GM19240 (cell line): ENCODE data around the gene KLF7.

Source experiments
- DNase-seq: peaks from one replicate; pipeline ENCODE4 v3.0.0; 2011; ENCODE audit warnings: low spot score; ENCODE audit not compliant: insufficient read length

The KLF7 gene

DNA sequence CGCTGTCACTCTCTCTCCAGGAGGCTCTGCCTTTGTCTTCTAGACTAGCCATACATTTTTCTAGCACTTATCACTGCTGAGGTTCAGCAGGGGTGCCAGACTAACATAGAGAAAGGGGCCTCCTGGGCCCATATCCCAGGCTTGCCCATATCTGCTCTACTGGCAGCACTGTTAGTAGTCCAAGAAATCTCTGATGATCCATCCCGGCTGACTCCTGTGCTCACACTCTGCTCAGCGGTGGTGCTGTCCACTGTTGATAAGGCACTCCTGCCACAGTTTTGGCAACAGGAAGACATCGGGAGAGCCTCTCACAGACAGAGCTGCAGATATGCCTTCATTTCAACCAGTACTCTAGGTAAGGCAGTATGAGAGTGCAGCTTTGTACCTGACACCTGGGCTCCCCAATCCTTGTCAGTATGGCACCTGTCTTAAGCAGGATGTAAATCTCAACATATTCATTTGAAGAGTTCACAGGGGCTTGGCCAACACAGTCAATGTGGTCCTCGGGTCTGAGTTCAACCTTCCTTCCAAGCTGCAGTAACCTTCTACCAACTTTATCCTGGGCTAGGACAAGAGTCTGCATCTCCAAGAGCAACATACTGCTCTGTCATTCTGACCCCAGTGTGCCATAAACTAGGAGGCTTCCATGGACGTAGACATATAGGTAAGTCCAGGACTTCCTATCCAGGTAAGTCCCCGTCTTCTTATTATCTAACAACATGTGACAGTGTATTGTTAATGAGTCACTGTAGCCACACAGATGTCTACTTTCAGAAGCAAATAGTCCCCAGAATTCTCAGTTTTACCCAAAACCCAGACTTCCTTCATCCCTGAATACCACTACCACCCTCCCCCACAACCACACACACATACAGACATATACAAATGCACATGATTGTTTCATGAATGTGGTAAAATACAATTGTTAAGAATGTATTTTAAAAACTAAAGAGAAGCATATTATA is 16.2 kb downstream of the KLF7 start:
- DNase-seq: no peak

DNA sequence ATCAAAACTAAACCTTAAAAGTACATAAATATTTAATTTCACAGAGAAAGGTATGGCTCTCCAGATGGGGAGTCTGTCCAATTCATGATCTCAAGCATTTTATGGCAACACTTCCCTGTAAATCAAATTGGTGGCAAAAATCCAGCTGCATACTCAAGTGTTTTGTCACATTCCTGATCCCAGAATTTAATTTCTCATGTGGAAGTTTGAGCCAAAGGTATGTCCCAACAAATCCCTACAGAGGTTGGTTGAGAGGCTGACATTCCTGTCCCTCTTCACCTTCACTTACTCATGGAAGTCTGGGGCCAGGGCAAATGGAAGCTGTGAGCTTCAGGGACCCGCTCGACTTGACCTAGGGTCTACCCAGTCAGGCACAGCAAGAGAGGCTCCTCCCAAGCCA is 17.7 kb downstream of the KLF7 start:
- DNase-seq: no peak

DNA sequence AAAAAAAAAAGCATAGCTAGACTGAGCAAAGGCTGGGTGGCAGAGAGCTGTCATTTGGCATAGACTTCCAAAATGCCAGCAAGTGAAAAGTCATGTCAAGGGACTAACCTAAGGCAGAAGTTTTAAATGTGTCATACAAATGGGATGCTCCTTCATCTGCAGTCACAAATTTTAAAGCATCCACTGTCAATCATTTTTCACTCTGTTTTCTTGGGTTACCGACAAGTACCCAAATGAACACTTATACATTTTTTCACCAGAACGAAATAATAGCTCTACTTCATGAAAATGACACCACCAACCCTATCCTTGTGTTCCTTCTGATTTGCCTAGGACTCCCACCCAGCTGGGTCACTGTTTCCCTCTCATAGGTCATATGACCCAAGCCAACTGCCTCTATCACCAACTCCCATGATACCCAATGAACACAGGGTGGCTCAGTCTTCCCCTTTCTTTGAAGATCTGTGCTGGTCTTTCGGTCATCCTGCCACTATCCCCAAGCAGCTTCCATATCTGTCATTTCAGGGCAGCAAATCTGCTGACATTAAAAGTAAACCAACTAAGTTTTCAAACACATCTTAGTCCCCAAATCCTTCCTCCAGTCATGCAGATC is 21.5 kb downstream of the KLF7 start:
- DNase-seq: no peak

DNA sequence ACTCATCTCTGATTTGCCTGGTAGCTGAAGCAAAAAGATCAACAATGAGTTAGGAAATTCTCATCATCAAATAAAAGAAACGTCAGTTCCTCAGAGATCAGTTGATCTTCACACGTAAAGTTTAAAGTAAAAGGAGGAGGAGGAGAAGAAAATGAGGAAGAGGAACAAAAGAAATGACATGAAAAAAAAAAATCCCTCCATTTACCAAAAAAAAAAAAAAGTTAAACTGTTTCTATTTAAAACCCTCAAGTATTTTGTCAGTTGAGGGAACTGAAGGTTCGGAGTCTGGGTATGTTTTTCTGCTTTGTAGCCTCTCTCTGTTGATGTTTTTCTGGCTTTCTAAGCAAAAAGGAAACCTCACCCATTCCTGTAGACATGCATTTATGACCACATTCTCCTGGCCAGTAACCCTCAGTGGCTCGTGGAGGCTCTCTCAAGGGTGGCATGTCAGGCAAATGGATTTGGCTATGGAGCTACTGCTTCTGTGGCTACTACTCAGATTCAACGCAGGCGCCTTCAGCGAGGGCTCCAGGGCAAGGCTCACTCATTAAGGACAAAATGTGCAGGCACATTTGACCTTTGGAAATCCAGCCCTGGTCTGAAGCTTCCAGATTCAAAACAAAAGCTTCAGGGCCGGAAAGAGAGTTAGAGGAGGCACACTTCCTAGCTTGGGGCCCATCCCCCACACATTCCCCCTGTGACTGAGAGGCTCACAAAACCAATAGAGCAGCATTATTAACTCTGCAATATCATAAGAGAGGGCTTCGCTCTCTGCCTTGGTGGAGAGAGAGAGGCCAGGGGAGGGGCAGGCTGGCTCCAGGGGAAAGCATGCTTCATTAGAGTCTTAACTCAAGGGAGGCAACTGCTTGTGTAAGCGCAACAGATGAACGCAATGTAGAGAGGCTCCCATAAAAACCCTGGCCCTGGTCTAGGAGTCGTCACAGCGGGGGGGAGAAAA is 22.3 kb downstream of the KLF7 start:
- no peak for DNase-seq

DNA sequence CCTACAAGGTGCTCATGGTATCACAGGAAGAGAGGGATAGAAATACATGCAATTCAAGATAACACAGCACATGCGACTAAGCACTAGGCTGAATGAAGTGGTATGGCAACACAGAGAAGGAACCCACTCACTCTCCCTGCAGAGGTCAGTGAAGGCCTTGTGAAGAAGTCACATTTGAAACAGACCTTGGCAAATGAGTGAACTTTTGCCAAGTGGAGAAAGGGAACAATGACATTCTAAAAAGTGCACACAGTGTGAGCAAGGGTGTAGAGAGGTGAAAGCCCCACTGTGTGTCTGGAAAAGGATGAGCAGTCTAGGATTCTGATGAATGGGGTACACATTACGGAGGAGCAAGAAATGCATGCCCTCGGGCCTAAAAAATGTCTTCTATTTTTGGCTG is 23.3 kb downstream of the KLF7 start:
- no peak for DNase-seq

DNA sequence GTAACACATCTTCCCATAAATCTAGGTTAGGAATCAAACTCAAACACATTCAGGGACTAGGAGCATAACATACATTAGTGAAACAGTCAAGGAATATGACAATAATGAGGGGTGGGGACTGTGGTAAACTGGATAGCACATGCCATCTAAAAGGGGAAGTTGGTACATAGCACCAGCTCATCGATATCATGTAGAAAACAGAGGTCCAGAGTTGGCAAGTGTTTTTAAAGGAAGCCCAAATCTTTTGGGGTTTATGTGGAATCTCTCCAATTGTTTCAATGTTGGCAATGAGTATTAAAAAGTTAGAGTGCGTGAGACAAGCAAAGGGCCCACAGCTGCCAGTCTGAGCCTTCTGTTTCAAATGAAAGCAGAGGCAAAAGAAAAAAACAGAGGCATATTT is 24.4 kb downstream of the KLF7 start:
- DNase-seq: no peak

DNA sequence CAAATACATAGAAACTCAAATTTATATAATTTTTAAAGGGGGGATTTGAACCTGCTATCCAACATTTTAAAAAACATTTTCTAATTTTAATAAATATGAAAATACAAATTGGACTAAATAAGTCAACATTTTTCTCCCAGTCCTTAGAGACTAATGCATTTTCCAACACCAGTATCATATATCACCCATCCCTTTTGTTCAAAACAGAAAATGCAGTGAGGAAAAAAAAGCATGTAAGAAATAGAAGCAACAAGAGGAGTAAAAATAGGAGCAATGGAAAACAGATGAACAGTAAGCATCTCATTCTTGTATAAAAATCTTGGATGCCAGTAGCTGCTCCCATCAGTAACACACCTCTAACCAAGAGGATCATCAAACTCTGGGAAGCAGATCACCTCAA is 25.5 kb downstream of the KLF7 start:
- no peak for DNase-seq

DNA sequence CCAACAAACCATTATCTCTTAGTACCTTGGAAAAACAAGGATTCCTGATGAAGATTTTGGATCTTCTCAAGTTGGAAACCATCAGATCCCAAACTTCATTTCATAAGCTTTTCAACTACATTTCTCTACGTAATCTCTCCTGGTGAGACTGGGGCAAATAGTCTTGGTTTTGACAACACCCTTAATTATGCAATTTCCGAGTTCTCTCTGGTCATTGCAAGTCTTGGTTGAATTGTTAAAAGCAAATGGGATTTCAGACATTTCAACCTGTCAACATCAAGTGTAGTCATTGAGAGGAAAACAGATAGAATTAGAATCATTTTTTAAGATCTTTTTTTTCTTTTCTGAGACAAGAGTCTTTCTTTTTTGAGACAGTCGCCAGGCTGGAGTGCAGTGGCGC is 26.2 kb downstream of the KLF7 start:
- DNase-seq: no peak

DNA sequence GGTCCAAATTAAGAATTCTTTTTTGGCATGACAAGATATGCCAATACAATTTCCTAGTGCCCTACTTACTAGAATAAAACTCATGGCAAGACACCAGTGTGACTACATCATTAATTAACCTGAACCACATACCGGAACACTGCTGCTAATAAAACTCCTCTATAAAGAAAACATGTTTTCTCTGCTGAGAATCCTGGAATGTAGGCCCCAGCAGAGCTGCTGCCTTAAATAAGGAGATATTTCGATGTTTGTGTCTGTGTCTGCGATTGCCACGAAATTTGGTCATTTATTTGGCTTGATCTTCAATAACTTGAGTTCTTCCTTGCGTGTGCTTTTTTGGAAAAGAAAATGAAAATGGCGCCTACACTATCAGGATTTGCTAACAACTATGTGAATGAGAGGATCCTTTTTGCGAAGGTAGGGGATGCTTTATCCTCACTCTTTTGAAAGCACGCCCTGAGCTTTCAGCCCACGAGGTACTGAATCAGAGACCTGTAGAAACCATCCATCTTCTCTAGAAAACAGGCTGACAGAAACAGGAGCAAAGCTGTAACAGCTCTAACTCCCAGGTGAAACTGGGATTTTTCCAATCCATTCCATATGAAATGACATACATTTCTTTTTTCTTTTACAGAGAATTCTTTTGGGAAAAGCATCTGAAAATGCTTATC is 27.0 kb downstream of the KLF7 start:
- no peak for DNase-seq

DNA sequence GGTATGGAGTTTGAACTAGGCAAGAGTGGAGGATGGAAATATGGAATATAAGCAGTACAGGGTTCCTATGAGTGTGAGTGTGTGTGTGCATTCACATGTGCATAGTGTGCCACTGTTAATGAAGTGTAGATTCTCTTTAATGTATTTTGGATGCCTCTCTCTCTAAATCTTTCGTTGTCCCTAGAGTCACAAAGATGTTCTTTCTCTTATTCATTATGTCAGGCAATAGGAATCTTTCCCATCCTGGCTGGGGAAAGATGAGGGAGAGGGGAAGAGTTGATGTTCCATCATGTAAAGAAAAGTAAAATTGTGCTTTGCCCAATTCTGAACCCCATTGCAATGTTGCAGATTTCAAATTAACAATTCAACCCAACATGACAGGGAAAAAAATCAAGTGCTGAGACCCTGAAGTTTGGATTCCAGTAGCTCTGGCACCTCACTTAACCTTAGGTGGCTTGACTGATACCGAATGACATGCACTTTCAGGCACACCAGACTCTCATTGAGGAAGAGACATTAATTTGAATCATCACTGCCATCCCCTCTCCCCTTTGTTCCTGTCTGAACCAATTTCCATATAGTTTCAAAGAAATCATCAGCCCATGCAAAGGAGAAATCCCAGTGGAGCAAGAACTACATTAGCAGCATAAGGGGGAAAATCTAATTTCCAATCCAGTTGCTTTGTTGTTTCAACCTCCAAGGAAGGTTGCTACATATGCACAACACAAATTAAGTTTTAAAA is 28.0 kb downstream of the KLF7 start:
- no peak for DNase-seq

DNA sequence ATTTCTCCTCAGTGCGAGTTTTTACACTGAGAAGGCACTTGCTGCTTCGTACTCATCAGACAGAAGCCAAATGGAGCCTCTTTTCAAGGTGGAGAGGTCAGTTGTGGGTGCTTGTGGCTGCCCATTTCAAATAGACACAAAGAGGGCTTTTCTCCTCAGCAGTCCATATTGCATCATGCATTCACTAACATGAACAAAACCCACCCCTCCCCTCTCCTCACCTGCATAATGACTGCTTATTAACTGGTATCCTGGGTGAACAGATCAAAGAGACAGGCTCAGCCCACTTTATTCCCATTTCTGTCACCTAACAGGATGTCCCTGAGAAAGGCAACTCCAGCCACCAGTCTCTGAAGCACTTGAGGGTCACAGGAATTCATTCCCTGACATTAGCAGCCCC is 28.9 kb downstream of the KLF7 start:
- DNase-seq: no peak

DNA sequence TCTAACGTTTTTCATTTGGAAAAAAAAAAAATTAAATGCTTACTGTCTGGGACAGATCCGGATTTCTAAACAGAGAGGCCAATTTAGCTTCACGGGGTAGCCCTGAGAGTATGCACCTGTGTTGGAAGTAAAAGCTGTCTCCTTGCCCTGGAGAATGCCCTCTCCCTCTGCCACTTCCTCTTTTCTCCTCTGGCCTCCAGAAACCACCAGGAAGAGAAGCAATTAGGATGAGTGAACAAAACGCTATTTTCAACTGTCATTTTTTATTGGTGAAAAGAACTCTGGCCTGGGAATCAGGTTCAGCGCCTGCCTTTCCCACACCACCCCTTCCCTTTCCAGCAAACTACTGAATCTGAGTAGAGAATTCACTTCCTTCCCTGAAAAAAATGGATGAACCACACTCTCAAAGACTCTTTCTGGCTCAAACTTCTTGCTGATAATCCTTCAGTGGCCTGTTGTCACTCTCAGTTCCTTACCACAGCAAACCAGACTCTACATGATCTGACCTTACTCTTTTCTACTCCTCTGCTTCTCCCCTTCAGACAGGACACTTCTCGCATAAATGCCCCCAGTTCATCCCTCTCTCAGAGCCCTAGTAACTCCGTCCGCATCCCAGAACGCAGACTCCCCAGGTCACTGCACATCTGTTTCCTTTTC is 29.8 kb downstream of the KLF7 start:
- DNase-seq: no peak

DNA sequence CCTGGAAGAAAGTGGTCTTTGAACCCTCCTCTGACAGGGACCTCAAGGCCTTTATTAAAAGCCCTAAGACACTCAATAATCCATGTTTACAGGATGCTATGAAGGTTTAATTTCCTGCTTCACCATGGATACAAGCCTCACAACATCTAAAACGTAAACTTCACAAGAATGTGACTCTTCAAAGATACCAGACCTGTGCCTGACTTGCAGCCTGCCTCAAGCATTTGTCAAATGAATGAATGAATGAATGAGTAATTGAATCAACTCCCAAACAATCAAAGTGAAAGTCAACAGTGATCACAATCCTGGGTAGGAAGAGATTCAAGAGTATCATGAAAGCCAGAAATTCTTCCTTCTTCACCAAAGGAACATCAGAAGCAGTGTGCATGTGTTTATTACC is 30.4 kb downstream of the KLF7 start:
- no peak for DNase-seq

DNA sequence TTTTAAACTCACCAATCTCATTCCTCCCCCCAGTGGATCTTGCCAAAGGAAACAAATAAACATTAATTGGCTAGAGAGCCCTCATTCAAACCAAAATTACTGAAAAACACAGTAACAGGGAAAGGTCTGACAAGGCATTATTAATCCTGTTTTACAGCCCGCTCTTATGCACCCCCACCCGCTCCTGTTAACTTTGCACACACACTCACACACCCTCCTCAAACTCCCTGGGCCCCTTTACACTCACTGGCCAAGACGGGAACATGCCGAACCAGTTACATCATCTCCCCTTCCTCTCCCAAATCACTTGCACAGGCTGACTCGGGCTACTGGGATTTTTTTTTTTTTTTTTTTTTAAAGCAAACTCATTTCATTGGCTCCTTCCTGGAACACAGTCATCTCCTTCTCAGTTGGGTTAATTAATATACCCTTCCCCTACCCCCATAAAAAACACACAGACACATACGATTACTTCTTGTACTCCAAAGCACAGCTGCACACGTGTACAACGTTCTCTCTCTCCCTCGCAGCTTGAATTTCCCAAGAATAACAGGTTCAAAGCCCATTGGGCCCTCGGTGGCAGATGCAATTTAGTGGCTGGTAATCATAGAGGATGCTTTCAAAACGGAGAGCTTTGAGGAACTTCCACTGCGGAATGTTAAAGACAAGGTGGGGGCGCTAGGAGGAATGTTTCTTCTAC is 31.8 kb downstream of the KLF7 start:
- no peak for DNase-seq

DNA sequence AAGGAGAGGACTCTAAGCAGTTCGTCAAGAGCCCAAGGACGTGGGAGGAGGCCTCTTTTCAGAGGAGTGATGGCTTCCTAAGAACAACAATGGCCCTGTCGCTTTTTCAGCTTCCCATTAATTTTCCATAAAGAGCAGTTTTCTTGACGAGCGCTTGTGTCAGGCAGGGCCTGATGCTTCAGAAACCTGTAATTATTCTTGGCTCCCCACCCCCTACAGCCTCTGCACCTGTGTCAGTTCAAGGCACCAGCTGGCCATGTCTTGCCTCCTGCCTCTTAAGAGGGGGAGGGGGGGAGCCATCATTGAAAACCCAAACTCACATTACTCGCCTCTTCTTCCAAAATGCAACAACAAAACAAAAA is 32.3 kb downstream of the KLF7 start:
- DNase-seq: no peak

DNA sequence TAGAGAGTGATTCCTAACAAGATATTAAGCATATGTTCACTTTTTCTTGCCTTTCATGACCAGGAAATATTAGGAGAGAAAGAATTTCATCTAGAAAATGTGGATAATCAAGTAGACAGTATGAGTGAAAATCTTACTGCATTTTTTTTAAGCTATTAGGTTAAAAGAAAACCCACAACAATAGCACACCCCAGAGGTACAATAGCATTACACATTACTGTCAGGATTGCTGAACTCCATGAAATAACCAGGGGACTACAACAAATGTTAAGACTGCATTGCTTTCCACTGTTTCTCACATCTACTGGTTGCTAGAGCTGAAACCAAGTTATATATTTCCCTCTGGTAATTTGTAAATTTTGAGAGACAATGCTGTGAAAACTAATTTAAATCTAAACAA is 33.7 kb downstream of the KLF7 start:
- DNase-seq: no peak

DNA sequence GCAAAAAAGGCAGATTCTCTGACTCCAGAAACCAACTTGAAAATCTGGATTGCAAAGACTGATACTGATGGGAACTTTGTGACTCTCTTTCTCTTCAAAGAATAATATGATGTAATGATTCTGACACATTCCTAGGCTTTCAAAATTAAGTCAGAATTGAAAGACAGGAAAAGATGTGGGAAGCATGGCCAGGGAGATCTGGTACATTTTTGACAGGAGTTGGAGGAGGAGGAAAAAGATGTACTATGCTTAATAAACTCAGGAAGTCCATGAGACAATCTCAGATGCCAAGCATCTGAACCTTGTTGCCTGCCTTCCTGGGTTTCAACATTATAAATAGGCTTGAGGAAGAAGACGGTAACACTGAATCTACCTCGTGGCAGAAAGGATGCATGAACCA is 34.2 kb downstream of the KLF7 start:
- no peak for DNase-seq

DNA sequence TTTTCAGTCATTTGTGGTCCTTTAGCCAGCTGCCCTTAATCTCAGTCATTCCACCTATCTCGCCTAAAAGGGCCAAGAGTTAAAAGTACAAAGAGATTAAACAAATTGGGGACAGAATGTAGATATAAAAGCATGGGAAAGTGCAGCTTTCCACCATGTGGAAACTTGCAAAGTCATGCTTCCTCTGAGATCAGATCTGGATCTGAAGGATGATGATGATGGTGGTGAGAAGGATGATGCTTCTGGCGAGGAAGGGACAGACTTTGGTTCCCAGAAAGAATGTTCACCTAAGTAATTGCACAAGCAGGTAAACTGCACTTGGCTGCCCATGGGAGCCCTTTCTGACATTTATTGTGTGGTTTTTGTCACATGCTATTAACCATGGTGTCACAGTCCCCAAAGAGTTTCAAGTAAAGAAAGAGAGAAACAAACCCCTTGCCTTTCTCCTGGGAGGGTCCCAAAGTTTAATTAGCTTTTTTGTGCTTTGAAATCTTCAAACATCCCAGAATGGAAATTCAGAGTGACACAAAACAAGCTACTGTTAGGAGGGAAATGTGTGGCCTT is 34.7 kb downstream of the KLF7 start:
- DNase-seq: no peak

DNA sequence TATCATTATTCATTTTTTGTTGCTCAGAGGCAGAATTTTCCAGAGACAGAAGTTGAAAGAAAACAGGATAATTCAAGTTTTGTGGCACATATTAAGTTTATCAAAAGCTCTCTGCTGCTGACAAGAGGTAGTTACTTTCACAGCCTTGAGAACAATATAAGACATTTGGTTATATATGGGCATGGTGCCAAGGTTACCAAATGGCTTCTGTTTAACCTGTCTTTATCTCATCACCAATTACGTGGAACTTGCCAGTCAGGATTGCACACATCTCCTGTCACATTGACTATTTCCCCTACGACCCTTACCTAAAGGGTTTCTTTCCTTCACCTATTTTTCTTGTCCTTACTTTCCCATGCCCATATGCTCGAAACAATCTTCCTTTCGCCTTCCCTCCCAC is 35.9 kb downstream of the KLF7 start:
- DNase-seq: no peak
